ENCODE results near the gene SMOC2. TPM values are rescaled to one million over a fixed set of nuclear protein-coding genes. Genes with fewer than 3 reads are reported as not detected.

SMOC2 gene
- polyA plus RNA-seq, 3 donors, result not detected

- no peak for DNase-seq
- Mint-ChIP-seq H3K27ac (no peak overlapping the region), H3K27me3 (ENCODE audit: low read depth in 3 of 3) (no peaks in the 10 kb centered on the region), H3K36me3 (no peaks in the 10 kb centered on the region), H3K4me1 (no peaks in the 10 kb centered on the region), H3K9me3 (peaks cover 3 to 10% (median 7%) of the 10 kb centered on the region in 7 donors), H3K4me3 (no peak overlapping the region)
- H3K9ac ChIP-seq (ENCODE audit: insufficient read depth, low read length, poor library complexity, severe bottlenecking), result no peak overlapping the region
- H3K36me3 ChIP-seq (replicated peaks in 1 of 2; ENCODE audit: control insufficient read depth in 1 of 2, insufficient read depth in 2 of 2, low read length in 2 of 2), result no peaks in the 10 kb centered on the region
- intact Hi-C loops (cut with micrococcal nuclease), result no loop called here
- no peak overlapping the region for H3K4me3 ChIP-seq (replicated peaks in 1 of 3; ENCODE audit: low read depth in 2 of 3, low read length in 3 of 3)
- no peaks in the 10 kb centered on the region for H4K20me1 ChIP-seq (ENCODE audit: insufficient read depth, low read length)
- no peak overlapping the region for H3K27ac ChIP-seq (ENCODE audit: low read depth in 1 of 2, low read length in 2 of 2)
- H3K4me2 ChIP-seq (replicated peaks; ENCODE audit: extremely low read depth, low read length, poor library complexity, severe bottlenecking), result no peak overlapping the region
- peaks cover 0 to 23% of the 10 kb centered on the region in 2 donors for H3K9me3 ChIP-seq (replicated peaks in 1 of 2; ENCODE audit: control insufficient read depth in 1 of 2, insufficient read depth in 1 of 2, low read length in 2 of 2)
- H3K79me2 ChIP-seq (ENCODE audit: insufficient read depth, low read length), result no peaks in the 10 kb centered on the region
- TF ChIP-seq CTCF (IDR thresholded peaks at IDR 0.05), result no peak
- 81% methylated on average over 10 of the region's 11 CpGs for WGBS (ENCODE audit: insufficient coverage)
- no peaks in the 10 kb centered on the region for H3K27me3 ChIP-seq (ENCODE audit: control insufficient read depth in 2 of 2, insufficient read depth in 2 of 2, low read length in 2 of 2)
- no peak overlapping the region for H2AFZ ChIP-seq (ENCODE audit: insufficient read depth, low read depth, low read length, poor library complexity, severe bottlenecking)
- no peaks in the 10 kb centered on the region for H3K4me1 ChIP-seq (ENCODE audit: control insufficient read depth in 1 of 2, insufficient read depth in 2 of 2, low read length in 2 of 2)
Measured at GRCh38 chr6:168715643-168716481, 274.9 kb downstream of the SMOC2 start.

GRCh38 chr6:168716581-168716980 is 275.6 kb downstream of the SMOC2 start:
- no peaks in the 10 kb centered on the region for H3K27me3 Mint-ChIP-seq (ENCODE audit: low read depth in 3 of 3)

More at GRCh38 chr6:168716581-168716980, 275.6 kb downstream of the SMOC2 start:
- H3K36me3 ChIP-seq (replicated peaks in 1 of 2; ENCODE audit: control insufficient read depth in 1 of 2, insufficient read depth in 2 of 2, low read length in 2 of 2), result no peaks in the 10 kb centered on the region
- intact Hi-C loops (cut with micrococcal nuclease), result no loop called here
- H3K79me2 ChIP-seq (ENCODE audit: insufficient read depth, low read length), result no peaks in the 10 kb centered on the region
- Mint-ChIP-seq H3K9me3 (peaks cover 3 to 10% (median 7%) of the 10 kb centered on the region in 7 donors), H3K27ac (no peak overlapping the region), H3K4me1 (no peaks in the 10 kb centered on the region), H3K4me3 (no peak overlapping the region), H3K36me3 (no peaks in the 10 kb centered on the region)
- no peak overlapping the region for H3K27ac ChIP-seq (ENCODE audit: low read depth in 1 of 2, low read length in 2 of 2)
- H3K4me1 ChIP-seq (ENCODE audit: control insufficient read depth in 1 of 2, insufficient read depth in 2 of 2, low read length in 2 of 2), result no peaks in the 10 kb centered on the region
- no peak for TF ChIP-seq CTCF (IDR thresholded peaks at IDR 0.05)
- no peaks in the 10 kb centered on the region for H4K20me1 ChIP-seq (ENCODE audit: insufficient read depth, low read length)
- H3K9ac ChIP-seq (ENCODE audit: insufficient read depth, low read length, poor library complexity, severe bottlenecking), result no peak overlapping the region
- H2AFZ ChIP-seq (ENCODE audit: insufficient read depth, low read depth, low read length, poor library complexity, severe bottlenecking), result no peak overlapping the region
- H3K4me2 ChIP-seq (replicated peaks; ENCODE audit: extremely low read depth, low read length, poor library complexity, severe bottlenecking), result no peak overlapping the region
- DNase-seq, result no peak
- H3K27me3 ChIP-seq (ENCODE audit: control insufficient read depth in 2 of 2, insufficient read depth in 2 of 2, low read length in 2 of 2), result no peaks in the 10 kb centered on the region
- H3K4me3 ChIP-seq (replicated peaks in 1 of 3; ENCODE audit: low read depth in 2 of 3, low read length in 3 of 3), result no peak overlapping the region
- 73% methylated on average over 4 of the region's 7 CpGs for WGBS (ENCODE audit: insufficient coverage)
- H3K9me3 ChIP-seq (replicated peaks in 1 of 2; ENCODE audit: control insufficient read depth in 1 of 2, insufficient read depth in 1 of 2, low read length in 2 of 2), result peaks cover 0 to 23% of the 10 kb centered on the region in 2 donors

Measured in CD14-positive monocyte (primary cell).